Common myeloid progenitor, CD34-positive (primary cell): ENCODE data around the gene INTS11.

ENCODE experiments used
- CTCF ChIA-PET: fragments of 350-600 bp; sonication (Branson Sonifier 250); formaldehyde crosslinking; loops from one replicate; lab custom pipeline; 2021; ENCODE audit warnings: antibody characterized with exemption; lab: Charles Lee
- POLR2A ChIA-PET: fragments of 350-600 bp; sonication (Branson Sonifier 250); formaldehyde crosslinking; loops from one replicate; lab custom pipeline; 2021; ENCODE audit warnings: antibody characterized with exemption; lab: Charles Lee
- DNase-seq, 3 donors: peaks; one replicate each; pipeline versions ENCODE4 v3.0.0 to v3.0.0-alpha.2; 2013
- H3K27ac ChIP-seq, 2 experiments: 1 replicate in 1 of 2; 2 replicates in 1 of 2; pipeline ENCODE4 v1.7.0; 2013; ENCODE audit warnings: inconsistent platforms in 2 of 2, low read length in 2 of 2, mild to moderate bottlenecking in 2 of 2, low read depth in 1 of 2, moderate library complexity in 1 of 2; ENCODE audit not compliant: severe bottlenecking in 2 of 2, insufficient read depth in 1 of 2, poor library complexity in 1 of 2
- H3K27me3 ChIP-seq, 5 experiments: replicated peaks in 2 of 5; 1 replicate in 3 of 5; 2 replicates in 2 of 5; pipeline versions ENCODE4 v1.6.1 to v1.7.0; 2013; ENCODE audit warnings: low read length in 4 of 5, mild to moderate bottlenecking in 2 of 5, moderate library complexity in 2 of 5, inconsistent platforms in 1 of 5; ENCODE audit not compliant: insufficient read depth in 5 of 5, control insufficient read depth in 4 of 5
- H3K36me3 ChIP-seq, 4 experiments: 1 replicate in 2 of 4; 2 replicates in 2 of 4; pipeline versions ENCODE4 v1.6.1 to v1.7.0; 2013; ENCODE audit warnings: low read length in 3 of 4, control low read depth in 1 of 4, mild to moderate bottlenecking in 1 of 4; ENCODE audit not compliant: control insufficient read depth in 4 of 4, insufficient read depth in 4 of 4
- H3K4me1 ChIP-seq, 4 experiments: 1 replicate in 3 of 4; 2 replicates in 1 of 4; pipeline versions ENCODE4 v1.6.1 to v1.7.1; 2013; ENCODE audit warnings: low read length in 3 of 4, mild to moderate bottlenecking in 3 of 4, control low read depth in 1 of 4, inconsistent platforms in 1 of 4, moderate library complexity in 1 of 4; ENCODE audit not compliant: control insufficient read depth in 4 of 4, insufficient read depth in 4 of 4; ENCODE audit errors: control extremely low read depth in 1 of 4
- H3K4me3 ChIP-seq, 7 experiments: 1 replicate in 4 of 7; 2 replicates in 3 of 7; pipeline versions ENCODE4 v1.5.1 to v1.7.0; 2013; ENCODE audit warnings: mild to moderate bottlenecking in 7 of 7, low read length in 6 of 7, moderate library complexity in 6 of 7, inconsistent platforms in 2 of 7, low read depth in 2 of 7, control low read depth in 1 of 7; ENCODE audit not compliant: insufficient read depth in 4 of 7, control insufficient read depth in 1 of 7; ENCODE audit errors: extremely low read depth in 1 of 7
- H3K9me3 ChIP-seq, 5 experiments: 1 replicate in 4 of 5; 2 replicates in 1 of 5; pipeline versions ENCODE4 v1.6.1 to v1.7.1; 2013; ENCODE audit warnings: low read length in 4 of 5, mild to moderate bottlenecking in 2 of 5, inconsistent platforms in 1 of 5, low read depth in 1 of 5, moderate library complexity in 1 of 5; ENCODE audit not compliant: control insufficient read depth in 4 of 5, insufficient read depth in 2 of 5; ENCODE audit errors: control extremely low read depth in 1 of 5
- WGBS: methylation state at CpG from one replicate; pipeline ENCODE4 v1.1.5; 2013; ENCODE audit not compliant: insufficient coverage; 5-methylcytosine and 5-hydroxymethylcytosine counted together

Gene INTS11

GRCh38 chr1:1327291-1327690 lies 2.8 kb upstream of the INTS11 start:
- CTCF ChIA-PET, result no interaction called here
- WGBS, result 95% methylated on average over 39 of the region's 40 CpGs
- no peaks in the 10 kb centered on the region for H3K9me3 ChIP-seq
- H3K27ac ChIP-seq, result no peak overlapping the region
- H3K27me3 ChIP-seq, result no peaks in the 10 kb centered on the region
- no peak for DNase-seq
- peaks cover 0 to 22% (median 11%) of the 10 kb centered on the region in 4 experiments for H3K36me3 ChIP-seq
- H3K4me3 ChIP-seq, result no peak overlapping the region
- POLR2A ChIA-PET, result interaction anchor here (0.6 kb wide), 1 partner anchor 9 kb away, joined by 3 read pairs; no protein-coding TSS in a partner anchor
- peaks cover 0 to 28% (median 25%) of the 10 kb centered on the region in 4 experiments for H3K4me1 ChIP-seq

- Histone ChIP-seq H3K4me1 (peaks cover 0 to 29% (median 25%) of the 10 kb centered on the region in 4 experiments), H3K9me3 (no peaks in the 10 kb centered on the region), H3K4me3 (peak overlapping the region in 2 of 7 experiments; percentile 87 to 92), H3K36me3 (peaks cover 0 to 30% (median 15%) of the 10 kb centered on the region in 4 experiments), H3K27me3 (no peaks in the 10 kb centered on the region), H3K27ac (peak overlapping the region in 1 of 2 experiments; percentile 91)
- DNase-seq, result no peak
- WGBS, result 82% methylated on average over 4 of the region's 8 CpGs
- CTCF ChIA-PET, result no interaction called here
- POLR2A ChIA-PET, result no interaction called here
Measured at GRCh38 chr1:1326075-1326605, 1.7 kb upstream of the INTS11 start.

- WGBS, result 47% methylated on average over 15 of the region's 16 CpGs
- Histone ChIP-seq H3K4me1 (peaks cover 0 to 29% (median 25%) of the 10 kb centered on the region in 4 experiments), H3K4me3 (peak overlapping the region; percentile 57 to 92 (median 86)), H3K36me3 (peaks cover 0 to 37% (median 19%) of the 10 kb centered on the region in 4 experiments), H3K9me3 (no peaks in the 10 kb centered on the region), H3K27me3 (no peaks in the 10 kb centered on the region), H3K27ac (peak overlapping the region; percentile 74 to 91)
- CTCF ChIA-PET, result interaction anchor here (0.7 kb wide), 1 partner anchor 273 kb away, joined by 3 read pairs; no protein-coding TSS in a partner anchor
- peak in 2 of 3 donors; percentile 13 to 24 for DNase-seq
- POLR2A ChIA-PET, result interaction anchor here (1.1 kb wide), 1 partner anchor 11 kb away, joined by 3 read pairs; no protein-coding TSS in a partner anchor
Measured at GRCh38 chr1:1325288-1326074, 1.0 kb upstream of the INTS11 start.

- H3K27ac ChIP-seq, result peak overlapping the region; percentile 58 to 83
- WGBS, result under 1% methylated on average over 31 of the region's 41 CpGs
- POLR2A ChIA-PET, result no interaction called here
- DNase-seq, result no peak
- H3K36me3 ChIP-seq, result peaks cover 4 to 50% (median 29%) of the 10 kb centered on the region in 4 experiments
- peak overlapping the region; percentile 67 to 92 (median 86) for H3K4me3 ChIP-seq
- CTCF ChIA-PET, result no interaction called here
- peaks cover 0 to 29% (median 27%) of the 10 kb centered on the region in 4 experiments for H3K4me1 ChIP-seq
- H3K9me3 ChIP-seq, result no peaks in the 10 kb centered on the region
- H3K27me3 ChIP-seq, result no peaks in the 10 kb centered on the region
Measured at GRCh38 chr1:1324084-1324523, 356 bp downstream of the INTS11 start.

GRCh38 chr1:1322952-1323351 lies 1.5 kb downstream of the INTS11 start:
- Histone ChIP-seq H3K4me1 (peaks cover 0 to 29% (median 27%) of the 10 kb centered on the region in 4 experiments), H3K36me3 (peaks cover 4 to 51% (median 30%) of the 10 kb centered on the region in 4 experiments), H3K4me3 (no peak overlapping the region), H3K27me3 (no peaks in the 10 kb centered on the region), H3K9me3 (no peaks in the 10 kb centered on the region), H3K27ac (no peak overlapping the region)
- CTCF ChIA-PET, result interaction anchor here (1.2 kb wide), 1 partner anchor 13 kb away, joined by 3 read pairs; no protein-coding TSS in a partner anchor
- no peak for DNase-seq
- 97% methylated on average over 10 of the region's 10 CpGs for WGBS
- POLR2A ChIA-PET, result no interaction called here

- ChIA-PET POLR2A (no interaction called here), CTCF (interaction anchor here (1.2 kb wide), 1 partner anchor 13 kb away, joined by 3 read pairs; no protein-coding TSS in a partner anchor)
- Histone ChIP-seq H3K9me3 (no peaks in the 10 kb centered on the region), H3K4me1 (peaks cover 0 to 29% (median 27%) of the 10 kb centered on the region in 4 experiments), H3K27me3 (no peaks in the 10 kb centered on the region), H3K4me3 (no peak overlapping the region), H3K27ac (no peak overlapping the region), H3K36me3 (peaks cover 4 to 49% (median 30%) of the 10 kb centered on the region in 4 experiments)
- no peak for DNase-seq
- 96% methylated on average over 4 of the region's 14 CpGs for WGBS
Measured at GRCh38 chr1:1322418-1322817, 2.0 kb downstream of the INTS11 start.
